CD4-positive, alpha-beta T cell (primary cell): ENCODE results near the gene GTF3C2. TPM values are rescaled to one million over a fixed set of nuclear protein-coding genes. Genes with fewer than 3 reads are reported as not detected.

Experiments used
- ATAC-seq: fragments of 200-7000 bp; cut with Tn5 transposase; one replicate; pipeline ENCODE4 v1.10.0; 2022; ENCODE audit warnings: mild to moderate bottlenecking; ENCODE audit not compliant: poor library complexity
- CTCF ChIA-PET: fragments of 350-600 bp; sonication (Branson Sonifier 250); formaldehyde crosslinking; loops from one replicate; lab custom pipeline; 2021; ENCODE audit warnings: antibody characterized with exemption, inconsistent platforms; lab: Charles Lee
- POLR2A ChIA-PET: fragments of 350-600 bp; sonication (Branson Sonifier 250); formaldehyde crosslinking; loops from one replicate; lab custom pipeline; 2021; ENCODE audit warnings: antibody characterized with exemption, inconsistent platforms; lab: Charles Lee
- DNase-seq, 14 experiments: peaks; one replicate each; pipeline ENCODE4 v3.0.0-alpha.2; 2013 to 2020; ENCODE audit warnings: mixed read lengths in 2 of 14
- H3K27ac ChIP-seq, 2 donors: one replicate each; pipeline versions ENCODE4 v1.5.1 to v1.7.0; 2013; ENCODE audit warnings: low read length in 2 of 2, low read depth in 1 of 2, mild to moderate bottlenecking in 1 of 2
- H3K27me3 ChIP-seq, 2 experiments: 1 replicate in 1 of 2; 2 replicates in 1 of 2; pipeline versions ENCODE4 v1.6.1 to v1.7.0; 2013; ENCODE audit warnings: low read length in 2 of 2, control low read depth in 1 of 2, mild to moderate bottlenecking in 1 of 2, moderate library complexity in 1 of 2; ENCODE audit not compliant: insufficient read depth in 2 of 2, control insufficient read depth in 1 of 2
- H3K36me3 ChIP-seq: one replicate; pipeline ENCODE4 v1.6.1; 2013; ENCODE audit warnings: low read length, control low read depth; ENCODE audit not compliant: insufficient read depth
- H3K4me1 ChIP-seq: one replicate; pipeline ENCODE4 v1.6.1; 2013; ENCODE audit warnings: low read length, control low read depth; ENCODE audit not compliant: insufficient read depth
- H3K4me3 ChIP-seq: one replicate; pipeline ENCODE4 v1.5.1; 2013; ENCODE audit warnings: mild to moderate bottlenecking, low read length, moderate library complexity
- H3K9me3 ChIP-seq, 2 experiments: 1 replicate in 1 of 2; 2 replicates in 1 of 2; pipeline versions ENCODE4 v1.6.1 to v1.7.0; 2013; ENCODE audit warnings: low read length in 2 of 2, mild to moderate bottlenecking in 2 of 2, control low read depth in 1 of 2, moderate library complexity in 1 of 2; ENCODE audit not compliant: control insufficient read depth in 1 of 2, insufficient read depth in 1 of 2
- H3K27ac Mint-ChIP-seq: one replicate; pipeline ENCODE4 v1.8.0; 2020; ENCODE audit warnings: mixed read lengths
- H3K27me3 Mint-ChIP-seq: one replicate; pipeline ENCODE4 v1.8.0; 2021; ENCODE audit warnings: mixed read lengths
- H3K36me3 Mint-ChIP-seq: one replicate; pipeline ENCODE4 v1.8.0; 2021; ENCODE audit warnings: low read depth, mixed read lengths
- H3K4me1 Mint-ChIP-seq: one replicate; pipeline ENCODE4 v1.8.0; 2021; ENCODE audit warnings: low read depth, mixed read lengths
- H3K4me3 Mint-ChIP-seq: one replicate; pipeline ENCODE4 v1.8.0; 2020; ENCODE audit warnings: mild to moderate bottlenecking, mixed read lengths
- H3K9me3 Mint-ChIP-seq: one replicate; pipeline ENCODE4 v1.8.0; 2020; ENCODE audit warnings: mixed read lengths
- intact Hi-C, 2 experiments: fragments of 100-400 bp; cut with DNase I in 1 of 2; cut with micrococcal nuclease in 1 of 2; formaldehyde crosslinking; loops; one replicate each; pipeline versions ENCODE4 v1.15.1 to v1.9.0; 2023 to 2025; cut with DNase I, micrococcal nuclease
- total RNA-seq, 174 experiments: library from RNA in 2 of 174; stranded (reverse) in 2 of 174; gene quantifications; one replicate each; pipeline ENCODE4 v1.2.3 and lab custom pipeline; 2021 to 2026
- TF ChIP-seq, protein P1 (sequence below): fragments of 200-600 bp; IDR thresholded peaks from one replicate; pipeline ENCODE4 v1.8.0; 2022; ENCODE audit warnings: antibody characterized with exemption, mild to moderate bottlenecking

The GTF3C2 gene
- total RNA-seq, 2 experiments from 2014 or later, result 54.6 to 56.8 TPM

DNA sequence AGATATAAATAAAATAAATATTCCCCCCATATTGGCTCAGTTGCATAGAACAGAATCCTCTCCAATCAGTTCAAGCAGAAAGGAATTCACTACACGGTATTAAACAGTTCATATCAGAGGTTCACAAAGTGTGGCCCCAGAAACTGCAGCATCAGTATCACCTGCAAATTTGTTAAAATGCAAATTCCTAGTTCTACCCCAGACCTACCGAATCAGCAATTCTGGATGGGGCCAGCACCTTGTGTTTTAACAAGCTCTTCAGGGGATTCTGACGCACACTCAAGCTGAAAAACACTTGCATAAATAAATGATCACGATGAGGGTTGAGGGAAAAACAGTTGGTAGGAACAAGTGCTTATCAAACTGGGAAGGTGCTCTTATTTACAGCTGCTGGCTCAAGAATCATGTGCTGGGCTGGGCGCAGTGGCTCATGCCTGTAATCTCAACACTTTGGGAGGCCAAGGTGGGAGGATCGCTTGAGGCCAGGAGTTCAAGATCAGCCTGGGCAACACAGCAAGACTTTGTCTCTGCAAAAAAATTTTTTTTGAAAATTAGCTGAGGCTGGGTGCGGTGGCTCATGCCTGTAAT, 6.4 kb downstream of the GTF3C2 start:
- no peak overlapping the region for H3K27ac Mint-ChIP-seq
- TF ChIP-seq, protein P1, sequence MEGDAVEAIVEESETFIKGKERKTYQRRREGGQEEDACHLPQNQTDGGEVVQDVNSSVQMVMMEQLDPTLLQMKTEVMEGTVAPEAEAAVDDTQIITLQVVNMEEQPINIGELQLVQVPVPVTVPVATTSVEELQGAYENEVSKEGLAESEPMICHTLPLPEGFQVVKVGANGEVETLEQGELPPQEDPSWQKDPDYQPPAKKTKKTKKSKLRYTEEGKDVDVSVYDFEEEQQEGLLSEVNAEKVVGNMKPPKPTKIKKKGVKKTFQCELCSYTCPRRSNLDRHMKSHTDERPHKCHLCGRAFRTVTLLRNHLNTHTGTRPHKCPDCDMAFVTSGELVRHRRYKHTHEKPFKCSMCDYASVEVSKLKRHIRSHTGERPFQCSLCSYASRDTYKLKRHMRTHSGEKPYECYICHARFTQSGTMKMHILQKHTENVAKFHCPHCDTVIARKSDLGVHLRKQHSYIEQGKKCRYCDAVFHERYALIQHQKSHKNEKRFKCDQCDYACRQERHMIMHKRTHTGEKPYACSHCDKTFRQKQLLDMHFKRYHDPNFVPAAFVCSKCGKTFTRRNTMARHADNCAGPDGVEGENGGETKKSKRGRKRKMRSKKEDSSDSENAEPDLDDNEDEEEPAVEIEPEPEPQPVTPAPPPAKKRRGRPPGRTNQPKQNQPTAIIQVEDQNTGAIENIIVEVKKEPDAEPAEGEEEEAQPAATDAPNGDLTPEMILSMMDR, result no peak
- ATAC-seq (no peak), DNase-seq (no peak)
- Histone ChIP-seq H3K36me3 (peaks cover 9% of the 10 kb centered on the region), H3K4me3 (no peak overlapping the region), H3K4me1 (peaks cover 22% of the 10 kb centered on the region), H3K27ac (no peak overlapping the region), H3K27me3 (no peaks in the 10 kb centered on the region), H3K9me3 (no peaks in the 10 kb centered on the region)
- peaks cover 29% of the 10 kb centered on the region for H3K36me3 Mint-ChIP-seq
- intact Hi-C loops, result no loop called here
- no peak overlapping the region for H3K4me3 Mint-ChIP-seq
- CTCF ChIA-PET, result no interaction called here
- H3K4me1 Mint-ChIP-seq, result peaks cover 52% of the 10 kb centered on the region
- POLR2A ChIA-PET, result interaction anchor here (1.1 kb wide), 1 partner anchor 47 kb away, joined by 4 read pairs; no protein-coding TSS in a partner anchor
- no peaks in the 10 kb centered on the region for H3K27me3 Mint-ChIP-seq
- H3K9me3 Mint-ChIP-seq, result no peaks in the 10 kb centered on the region

DNA sequence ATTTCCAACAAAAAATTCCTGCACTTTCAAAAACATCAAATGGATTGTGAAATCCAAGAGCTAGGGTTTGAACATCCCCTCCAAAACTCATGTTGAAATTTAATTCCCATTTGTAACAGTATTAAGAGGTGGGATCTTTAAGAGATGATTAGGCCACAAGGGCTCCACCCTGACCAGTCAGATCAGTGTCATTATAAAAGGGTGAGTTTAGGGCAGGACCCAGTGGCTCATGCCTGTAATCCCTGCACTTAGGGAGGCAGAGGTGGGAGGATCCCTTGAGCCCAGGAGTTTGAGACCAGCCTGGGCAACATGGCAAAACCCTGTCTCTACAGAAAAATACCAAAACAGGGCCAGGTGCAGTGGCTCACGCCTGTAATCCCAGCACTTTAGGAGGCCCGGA, 8.9 kb downstream of the GTF3C2 start:
- no peak for ATAC-seq
- Histone ChIP-seq H3K27ac (no peak overlapping the region), H3K4me1 (peaks cover 7% of the 10 kb centered on the region), H3K4me3 (no peak overlapping the region), H3K36me3 (peaks cover 17% of the 10 kb centered on the region), H3K9me3 (no peaks in the 10 kb centered on the region), H3K27me3 (no peaks in the 10 kb centered on the region)
- CTCF ChIA-PET, result no interaction called here
- POLR2A ChIA-PET, result no interaction called here
- Mint-ChIP-seq H3K9me3 (no peaks in the 10 kb centered on the region), H3K4me3 (no peak overlapping the region), H3K36me3 (peaks cover 42% of the 10 kb centered on the region), H3K27me3 (no peaks in the 10 kb centered on the region), H3K4me1 (peaks cover 35% of the 10 kb centered on the region), H3K27ac (peak overlapping the region; percentile 27)
- intact Hi-C loops, result no loop called here
- DNase-seq, result no peak
- TF ChIP-seq, protein P1, result no peak

DNA sequence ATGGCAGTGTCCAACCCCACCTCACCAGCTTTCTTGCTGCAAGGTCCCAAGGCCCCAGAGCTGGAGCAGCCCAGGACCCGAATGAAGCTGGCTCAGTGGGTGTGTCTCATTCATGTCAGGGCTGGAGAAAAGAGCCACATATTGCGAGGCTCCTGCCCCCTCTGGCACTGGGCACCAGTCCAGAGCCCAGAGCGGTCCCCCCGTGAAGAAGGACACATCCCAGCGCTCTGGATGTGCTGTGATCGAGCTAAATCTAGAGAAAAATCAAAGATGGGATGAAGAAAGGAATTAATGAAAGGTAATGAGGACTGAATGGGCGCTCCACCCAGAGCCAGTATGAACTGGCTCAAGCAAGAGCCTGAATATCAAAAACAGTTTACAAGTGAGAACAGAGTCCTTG, 20.4 kb downstream of the GTF3C2 start:
- Histone ChIP-seq H3K36me3 (peaks cover 81% of the 10 kb centered on the region), H3K4me1 (no peaks in the 10 kb centered on the region), H3K27ac (no peak overlapping the region), H3K4me3 (no peak overlapping the region), H3K9me3 (no peaks in the 10 kb centered on the region), H3K27me3 (no peaks in the 10 kb centered on the region)
- DNase-seq, result no peak
- Mint-ChIP-seq H3K36me3 (peaks cover 82% of the 10 kb centered on the region), H3K27ac (no peak overlapping the region), H3K27me3 (no peaks in the 10 kb centered on the region), H3K4me1 (no peaks in the 10 kb centered on the region), H3K4me3 (no peak overlapping the region), H3K9me3 (no peaks in the 10 kb centered on the region)
- CTCF ChIA-PET, result no interaction called here
- intact Hi-C loops, result no loop called here
- POLR2A ChIA-PET, result interaction anchor here (1.7 kb wide), 1 partner anchor 13 kb away, joined by 6 read pairs; the partner anchor contains the start of gene MPV17
- TF ChIP-seq, protein P1, result no peak
- ATAC-seq, result no peak
